ENCODE measurements around the gene SHC2. TPM values are rescaled to one million over a fixed set of nuclear protein-coding genes. Genes with fewer than 3 reads are reported as not detected.

SHC2 gene
- polyA plus RNA-seq, 1 of the 3 experiments (the other 2 are of a cell fraction), result 0.64 TPM

DNA sequence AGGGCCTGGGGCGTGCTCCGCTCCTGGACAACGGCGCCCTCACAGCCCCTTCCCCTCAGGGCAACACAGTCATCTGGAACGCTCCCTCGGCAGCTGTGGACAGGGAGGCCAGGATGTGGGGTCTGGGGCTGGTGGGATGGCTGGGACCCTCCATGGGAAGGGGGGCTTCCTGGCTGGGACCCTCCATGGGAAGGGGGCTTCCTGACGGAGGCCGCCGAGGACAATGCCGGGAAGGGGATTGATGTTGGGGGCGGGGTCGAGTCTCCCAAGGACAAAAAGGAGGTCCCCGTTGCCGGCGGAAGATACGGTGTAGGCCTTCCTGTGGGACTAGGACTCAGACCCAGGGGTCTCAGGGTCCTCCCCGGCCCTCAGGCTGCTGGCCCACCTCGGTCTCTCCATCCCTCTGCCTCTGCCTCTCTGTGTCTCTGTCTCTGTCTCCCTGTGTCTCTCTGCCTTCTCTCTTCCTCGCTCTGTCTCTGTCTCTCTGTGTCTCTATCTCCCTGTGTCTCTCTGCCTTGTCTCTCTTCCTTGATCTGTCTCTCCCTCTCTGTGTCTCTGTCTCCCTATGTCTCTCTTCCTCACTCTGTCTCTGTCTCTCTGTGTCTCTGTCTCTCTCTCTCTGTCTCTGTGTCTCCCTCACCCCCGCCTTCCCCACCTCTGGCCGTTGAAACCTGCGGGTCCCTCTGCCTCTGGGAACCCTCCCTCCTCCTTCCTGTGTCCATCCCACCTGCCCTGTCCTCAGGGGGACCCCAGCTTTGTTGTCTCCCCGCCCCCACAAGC lies 32.7 kb upstream of the SHC2 start:
- Histone ChIP-seq H3K27me3 (ENCODE audit: insufficient read depth) (peaks cover 6% of the 10 kb centered on the region; the same call in 1 of the 2 replicates), H3K27ac (ENCODE audit: low read depth in 2 of 2, low read length in 1 of 2) (no peak overlapping the region), H4K20me1 (ENCODE audit: insufficient read depth) (no peaks in the 10 kb centered on the region), H3K9me3 (no peaks in the 10 kb centered on the region), H3K9ac (no peak overlapping the region), H2AFZ (ENCODE audit: low read depth) (no peak overlapping the region), H3K9me2 (no peaks in the 10 kb centered on the region), H3K4me3 (ENCODE audit: low read depth in 2 of 2, low read length in 1 of 2) (no peak overlapping the region), H3F3A (replicated peaks; ENCODE audit: insufficient read depth) (peaks cover 9% of the 10 kb centered on the region), H3K4me2 (no peak overlapping the region), H3K36me3 (replicated peaks in 1 of 2; ENCODE audit: control insufficient read depth in 1 of 2, insufficient read depth in 2 of 2, low read length in 1 of 2) (no peaks in the 10 kb centered on the region), H3K4me1 (ENCODE audit: control insufficient read depth in 1 of 2, insufficient read depth in 2 of 2, low read depth in 1 of 2, low read length in 1 of 2) (peaks cover 0 to 4% of the 10 kb centered on the region in 2 experiments; a peak in 1 of 4 replicates), H3K79me2 (ENCODE audit: insufficient read depth) (no peaks in the 10 kb centered on the region)
- CTCF ChIA-PET, result interaction anchor here (0.8 to 4.0 kb wide), 3 partner anchors 11 to 14 kb away, joined by 3 to 31 read pairs (median 4); partner anchors contain the start of gene TPGS1
- WGBS (ENCODE audit: low lambda C conversion rate), result 79% methylated on average over 16 of the region's 23 CpGs
- no peak for TF ChIP-seq TCF12 (IDR thresholded peaks at IDR 0.05)
- TF ChIP-seq, protein P1, sequence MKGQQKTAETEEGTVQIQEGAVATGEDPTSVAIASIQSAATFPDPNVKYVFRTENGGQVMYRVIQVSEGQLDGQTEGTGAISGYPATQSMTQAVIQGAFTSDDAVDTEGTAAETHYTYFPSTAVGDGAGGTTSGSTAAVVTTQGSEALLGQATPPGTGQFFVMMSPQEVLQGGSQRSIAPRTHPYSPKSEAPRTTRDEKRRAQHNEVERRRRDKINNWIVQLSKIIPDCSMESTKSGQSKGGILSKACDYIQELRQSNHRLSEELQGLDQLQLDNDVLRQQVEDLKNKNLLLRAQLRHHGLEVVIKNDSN (IDR thresholded peaks at IDR 0.05; ENCODE audit: borderline replicate concordance, low read depth), result no peak
- TF ChIP-seq, protein P2, sequence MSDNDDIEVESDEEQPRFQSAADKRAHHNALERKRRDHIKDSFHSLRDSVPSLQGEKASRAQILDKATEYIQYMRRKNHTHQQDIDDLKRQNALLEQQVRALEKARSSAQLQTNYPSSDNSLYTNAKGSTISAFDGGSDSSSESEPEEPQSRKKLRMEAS (IDR thresholded peaks at IDR 0.05; ENCODE audit: low read depth), result no peak
- TF ChIP-seq MEF2A (IDR thresholded peaks at IDR 0.05; ENCODE audit: borderline replicate concordance, low read depth), result no peak
- no peak for TF ChIP-seq GABPA (IDR thresholded peaks at IDR 0.05; ENCODE audit: low read depth)
- TF ChIP-seq EP300 (IDR thresholded peaks at IDR 0.05; ENCODE audit: borderline replicate concordance in 1 of 2, low read depth in 1 of 2, low read length in 1 of 2), result no peak
- no peak for TF ChIP-seq SMC3 (IDR thresholded peaks at IDR 0.05; ENCODE audit: low read depth, low read length)
- no peak for DNase-seq
- POLR2A ChIA-PET, result no interaction called here

- H3K79me2 ChIP-seq (ENCODE audit: insufficient read depth), result no peaks in the 10 kb centered on the region
- ChIA-PET POLR2A (no interaction called here), CTCF (interaction anchor here (1.2 to 2.0 kb wide), 2 partner anchors 14 to 108 kb away, joined by 4 to 12 read pairs; no protein-coding TSS in a partner anchor)
- no peaks in the 10 kb centered on the region for H3K36me3 ChIP-seq (replicated peaks in 1 of 2; ENCODE audit: control insufficient read depth in 1 of 2, insufficient read depth in 2 of 2, low read length in 1 of 2)
- H3K9ac ChIP-seq, result no peak overlapping the region
- TF ChIP-seq TCF12 (IDR thresholded peaks at IDR 0.05) (no peak), RFX5 (IDR thresholded peaks at IDR 0.05; ENCODE audit: low read length) (no peak), FOXM1 (IDR thresholded peaks at IDR 0.05; ENCODE audit: low read depth) (no peak), RAD21 (IDR thresholded peaks at IDR 0.05; ENCODE audit: low read length) (no peak)
- H3K27me3 ChIP-seq (ENCODE audit: insufficient read depth), result no peaks in the 10 kb centered on the region
- H2AFZ ChIP-seq (ENCODE audit: low read depth), result no peak overlapping the region
- peak; percentile 69 for DNase-seq
- H4K20me1 ChIP-seq (ENCODE audit: insufficient read depth), result no peaks in the 10 kb centered on the region
- H3F3A ChIP-seq (replicated peaks; ENCODE audit: insufficient read depth), result peaks cover 9% of the 10 kb centered on the region
- H3K4me1 ChIP-seq (ENCODE audit: control insufficient read depth in 1 of 2, insufficient read depth in 2 of 2, low read depth in 1 of 2, low read length in 1 of 2), result peaks cover 0 to 7% of the 10 kb centered on the region in 2 experiments; a peak in 1 of 4 replicates
- no peaks in the 10 kb centered on the region for H3K9me3 ChIP-seq
- no peak overlapping the region for H3K27ac ChIP-seq (ENCODE audit: low read depth in 2 of 2, low read length in 1 of 2)
- WGBS (ENCODE audit: low lambda C conversion rate), result no CpG with 5 or more reads among the region's 19 CpGs
- no peak overlapping the region for H3K4me2 ChIP-seq
- H3K4me3 ChIP-seq (ENCODE audit: low read depth in 2 of 2, low read length in 1 of 2), result no peak overlapping the region
- no peaks in the 10 kb centered on the region for H3K9me2 ChIP-seq
Observed at GRCh38 chr19:492091-492531, 31.3 kb upstream of the SHC2 start.
